Measurements from ENCODE around the gene SRGAP3. TPM values are rescaled to one million over a fixed set of nuclear protein-coding genes. Genes with fewer than 3 reads are reported as not detected.

SRGAP3 gene
- total and polyA plus RNA-seq, 10 of the 15 experiments (the other 5 are each of a cell fraction or from before 2014, with no cell fraction given): 0.32 to 1.7 (median 0.99) TPM

DNA sequence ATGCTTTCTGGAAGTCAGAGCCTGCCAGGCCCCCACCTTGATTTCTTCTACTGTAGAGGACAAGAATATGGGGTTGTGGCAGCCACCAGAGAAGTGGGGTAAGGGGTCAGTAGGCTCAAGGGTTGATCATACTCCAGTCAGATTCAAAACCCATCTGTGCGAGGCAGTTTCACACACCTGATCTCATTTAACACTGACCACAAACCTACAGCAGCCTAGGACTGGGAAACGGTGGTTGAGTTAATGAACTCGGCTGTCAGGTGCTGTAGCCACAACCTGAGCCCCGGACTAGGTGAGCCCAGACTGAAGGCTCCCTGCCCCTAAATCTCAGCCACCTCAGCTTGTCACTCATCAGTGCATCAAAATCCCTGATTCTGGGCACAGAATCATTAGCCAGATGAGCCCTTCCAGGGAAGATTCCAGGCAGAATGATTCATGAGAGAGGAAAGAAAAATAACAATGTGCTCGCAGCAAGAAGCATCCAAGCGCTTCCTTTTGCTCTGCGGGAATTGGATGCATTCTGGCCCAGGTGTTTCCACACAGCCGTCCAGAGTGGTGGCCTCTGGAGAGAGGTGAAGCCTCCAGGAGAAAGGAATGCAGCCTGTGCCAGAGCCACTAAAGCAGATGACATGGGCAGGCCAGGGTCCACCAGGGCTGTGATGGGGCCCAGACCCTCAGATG, 102.1 kb downstream of the SRGAP3 start:
- CTCF ChIA-PET: no interaction called here
- SMC1A ChIA-PET (ENCODE audit: uncharacterized antibody, unreplicated experiment): no interaction called here
- RAD21 ChIA-PET (ENCODE audit: unreplicated experiment): interaction anchor here (0.6 kb wide), 1 partner anchor 840 kb away, joined by 3 read pairs; no protein-coding TSS in a partner anchor
- H3K4me1 ChIP-seq (ENCODE audit: control insufficient read depth, insufficient read depth, low read length): peaks cover 8% of the 10 kb centered on the region
- no TSS peak for BruUV-seq (replicated peaks)
- 46% methylated on average over 8 of the region's 8 CpGs for WGBS (ENCODE audit: insufficient coverage, insufficient replicate concordance, low lambda C conversion rate, missing lambda C conversion rate)
- H3K4me2 ChIP-seq (ENCODE audit: control insufficient read depth, insufficient read depth): no peak overlapping the region
- no peak overlapping the region for H3K27ac ChIP-seq (ENCODE audit: control insufficient read depth, insufficient read depth)
- in situ Hi-C loops (cut with MboI): no loop called here
- FAIRE-seq (peak; percentile 68), ATAC-seq (peak; percentile 55), DNase-seq (ENCODE audit: low read depth, low spot score) (no peak)
- no peak overlapping the region for H3K9ac ChIP-seq (ENCODE audit: control insufficient read depth, insufficient read depth, low read length)
- no peak overlapping the region for H2AFZ ChIP-seq (ENCODE audit: control insufficient read depth, low read depth, low read length)
- intact Hi-C loops (cut with micrococcal nuclease; ENCODE audit: unreplicated experiment): no loop called here
- no peaks in the 10 kb centered on the region for H4K20me1 ChIP-seq (ENCODE audit: control insufficient read depth, insufficient read depth)
- TF ChIP-seq ASH2L (IDR thresholded peaks at IDR 0.05; ENCODE audit: borderline replicate concordance, low read depth): no peak
- peak; percentile 67; the same call in 1 of the 2 replicates for TF ChIP-seq TCF12 (IDR thresholded peaks at IDR 0.05; ENCODE audit: low read depth, low read length)
- TF ChIP-seq, protein P1, sequence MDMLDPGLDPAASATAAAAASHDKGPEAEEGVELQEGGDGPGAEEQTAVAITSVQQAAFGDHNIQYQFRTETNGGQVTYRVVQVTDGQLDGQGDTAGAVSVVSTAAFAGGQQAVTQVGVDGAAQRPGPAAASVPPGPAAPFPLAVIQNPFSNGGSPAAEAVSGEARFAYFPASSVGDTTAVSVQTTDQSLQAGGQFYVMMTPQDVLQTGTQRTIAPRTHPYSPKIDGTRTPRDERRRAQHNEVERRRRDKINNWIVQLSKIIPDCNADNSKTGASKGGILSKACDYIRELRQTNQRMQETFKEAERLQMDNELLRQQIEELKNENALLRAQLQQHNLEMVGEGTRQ (IDR thresholded peaks at IDR 0.05; ENCODE audit: borderline replicate concordance, low read depth, low read length): no peak
- peak; percentile 81; the same call in 1 of the 2 replicates for TF ChIP-seq RUNX3 (IDR thresholded peaks at IDR 0.05; ENCODE audit: low read length)
- no peak for TF ChIP-seq BACH1 (IDR thresholded peaks at IDR 0.05; ENCODE audit: borderline replicate concordance)
- TF ChIP-seq MTA2 (IDR thresholded peaks at IDR 0.05; ENCODE audit: low read depth): peak; percentile 79
- peak; percentile 53; the same call in 1 of the 2 replicates for TF ChIP-seq BCL11A (IDR thresholded peaks at IDR 0.05; ENCODE audit: low read depth, low read length)
- TF ChIP-seq BHLHE40 (IDR thresholded peaks at IDR 0.05; ENCODE audit: borderline replicate concordance in 1 of 2, low read depth in 2 of 2, low read length in 1 of 2): peak; percentile 50 to 81; a peak in 3 of 4 replicates
- TF ChIP-seq, protein P2, sequence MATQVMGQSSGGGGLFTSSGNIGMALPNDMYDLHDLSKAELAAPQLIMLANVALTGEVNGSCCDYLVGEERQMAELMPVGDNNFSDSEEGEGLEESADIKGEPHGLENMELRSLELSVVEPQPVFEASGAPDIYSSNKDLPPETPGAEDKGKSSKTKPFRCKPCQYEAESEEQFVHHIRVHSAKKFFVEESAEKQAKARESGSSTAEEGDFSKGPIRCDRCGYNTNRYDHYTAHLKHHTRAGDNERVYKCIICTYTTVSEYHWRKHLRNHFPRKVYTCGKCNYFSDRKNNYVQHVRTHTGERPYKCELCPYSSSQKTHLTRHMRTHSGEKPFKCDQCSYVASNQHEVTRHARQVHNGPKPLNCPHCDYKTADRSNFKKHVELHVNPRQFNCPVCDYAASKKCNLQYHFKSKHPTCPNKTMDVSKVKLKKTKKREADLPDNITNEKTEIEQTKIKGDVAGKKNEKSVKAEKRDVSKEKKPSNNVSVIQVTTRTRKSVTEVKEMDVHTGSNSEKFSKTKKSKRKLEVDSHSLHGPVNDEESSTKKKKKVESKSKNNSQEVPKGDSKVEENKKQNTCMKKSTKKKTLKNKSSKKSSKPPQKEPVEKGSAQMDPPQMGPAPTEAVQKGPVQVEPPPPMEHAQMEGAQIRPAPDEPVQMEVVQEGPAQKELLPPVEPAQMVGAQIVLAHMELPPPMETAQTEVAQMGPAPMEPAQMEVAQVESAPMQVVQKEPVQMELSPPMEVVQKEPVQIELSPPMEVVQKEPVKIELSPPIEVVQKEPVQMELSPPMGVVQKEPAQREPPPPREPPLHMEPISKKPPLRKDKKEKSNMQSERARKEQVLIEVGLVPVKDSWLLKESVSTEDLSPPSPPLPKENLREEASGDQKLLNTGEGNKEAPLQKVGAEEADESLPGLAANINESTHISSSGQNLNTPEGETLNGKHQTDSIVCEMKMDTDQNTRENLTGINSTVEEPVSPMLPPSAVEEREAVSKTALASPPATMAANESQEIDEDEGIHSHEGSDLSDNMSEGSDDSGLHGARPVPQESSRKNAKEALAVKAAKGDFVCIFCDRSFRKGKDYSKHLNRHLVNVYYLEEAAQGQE (IDR thresholded peaks at IDR 0.05; ENCODE audit: low read depth, low read length): no peak
- TF ChIP-seq NFXL1 (IDR thresholded peaks at IDR 0.05; ENCODE audit: borderline replicate concordance): no peak
- POLR2A ChIA-PET: no interaction called here
- H3K36me3 ChIP-seq (ENCODE audit: control insufficient read depth in 2 of 2, insufficient read depth in 2 of 2, low read length in 1 of 2): no peaks in the 10 kb centered on the region
- no peaks in the 10 kb centered on the region for H3K79me2 ChIP-seq (ENCODE audit: control insufficient read depth, insufficient read depth, low read length)
- H3K9me3 ChIP-seq (replicated peaks; ENCODE audit: control insufficient read depth, insufficient read depth, low read length): no peaks in the 10 kb centered on the region; the same call in 1 of the 3 replicates
- no peak overlapping the region for H3K4me3 ChIP-seq
- no peaks in the 10 kb centered on the region; a peak in 1 of 4 replicates for H3K27me3 ChIP-seq (replicated peaks in 1 of 2; ENCODE audit: control insufficient read depth in 2 of 2, insufficient read depth in 2 of 2, low read length in 1 of 2)
